NCI-H446 (cell line): ENCODE data around the gene APIP.
"Not testable (repeated sequence)": the region's sequence is repeated elsewhere in the genome, so short reads cannot be mapped to it uniquely, and the experiment has no call there.

Experiments used
- DNase-seq, 2 experiments: peaks; one replicate each; lab custom pipeline; 2025; lab: John Stamatoyannopoulos, UW

The APIP gene

DNA sequence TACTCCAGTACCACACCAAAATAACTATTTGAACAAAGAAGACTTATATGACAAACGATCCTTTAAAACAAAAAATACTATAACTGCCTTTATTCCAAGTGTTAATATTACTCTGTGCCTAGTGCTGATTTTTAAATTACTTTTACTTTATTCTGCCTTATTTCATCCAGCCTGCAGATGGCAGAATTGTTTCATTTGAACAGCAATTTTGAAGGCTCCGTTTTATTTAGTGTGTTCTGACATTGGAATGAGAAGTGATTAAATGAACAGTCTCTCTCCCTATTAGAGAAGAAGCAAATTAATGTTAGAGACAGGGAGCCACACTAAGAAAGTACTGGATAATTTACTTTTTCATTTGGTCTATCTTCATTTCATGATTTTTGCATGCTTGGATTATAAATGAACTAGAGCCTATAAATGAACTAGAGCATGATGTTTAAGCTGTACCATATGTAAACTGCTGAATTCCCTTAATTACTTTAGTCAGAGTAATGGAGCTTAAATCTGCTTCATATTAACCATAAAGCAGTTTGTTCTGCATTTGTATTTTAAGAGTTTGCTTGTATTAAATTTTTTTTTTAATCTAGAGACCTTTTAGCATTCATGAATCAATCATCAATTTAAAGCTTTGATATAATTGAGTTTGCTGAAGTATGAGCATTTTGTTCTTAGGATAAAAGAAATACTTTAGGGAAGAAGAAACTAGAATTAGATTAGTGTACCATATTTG is 10.1 kb upstream of the APIP start:
- peak; percentile 55 to 75 for DNase-seq

DNA sequence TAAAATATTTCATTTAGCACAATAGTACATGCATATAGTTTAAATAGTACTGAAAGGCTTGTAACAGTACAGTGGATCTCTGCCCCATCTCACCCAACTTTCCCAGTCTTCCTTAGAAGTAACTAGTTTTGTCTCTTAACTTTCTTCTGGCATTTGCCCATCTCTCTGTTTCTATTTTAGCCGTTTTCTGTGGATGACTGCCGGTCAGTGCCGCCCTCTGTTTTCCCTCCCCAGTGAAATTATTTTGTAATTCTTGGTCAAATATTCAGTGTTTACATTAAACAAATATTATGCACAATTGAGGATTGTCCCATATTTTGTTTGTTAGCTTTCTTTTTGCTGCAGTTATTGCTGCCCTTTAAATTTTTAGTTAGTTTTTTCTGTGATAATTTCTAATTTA is 8.5 kb upstream of the APIP start:
- DNase-seq = no peak

DNA sequence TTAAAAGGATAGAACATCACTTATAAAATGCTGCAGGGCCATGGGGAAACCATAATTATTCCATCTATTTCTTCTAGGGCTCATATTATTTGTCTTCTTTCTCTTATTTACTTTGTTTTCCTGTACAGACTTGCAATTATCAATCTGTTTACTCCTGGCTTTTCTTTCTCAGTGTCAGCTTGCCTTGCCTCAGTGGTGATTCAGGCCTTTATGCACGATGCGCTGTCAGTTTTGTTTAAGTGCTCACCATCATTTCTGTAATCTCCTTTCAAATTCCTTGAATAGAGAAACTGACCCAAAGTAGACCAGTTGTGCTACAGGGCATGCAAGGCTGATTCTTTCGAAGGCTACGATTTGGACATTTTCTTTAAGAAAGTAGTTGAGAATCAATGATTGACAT is 5.0 kb upstream of the APIP start:
- no peak for DNase-seq

DNA sequence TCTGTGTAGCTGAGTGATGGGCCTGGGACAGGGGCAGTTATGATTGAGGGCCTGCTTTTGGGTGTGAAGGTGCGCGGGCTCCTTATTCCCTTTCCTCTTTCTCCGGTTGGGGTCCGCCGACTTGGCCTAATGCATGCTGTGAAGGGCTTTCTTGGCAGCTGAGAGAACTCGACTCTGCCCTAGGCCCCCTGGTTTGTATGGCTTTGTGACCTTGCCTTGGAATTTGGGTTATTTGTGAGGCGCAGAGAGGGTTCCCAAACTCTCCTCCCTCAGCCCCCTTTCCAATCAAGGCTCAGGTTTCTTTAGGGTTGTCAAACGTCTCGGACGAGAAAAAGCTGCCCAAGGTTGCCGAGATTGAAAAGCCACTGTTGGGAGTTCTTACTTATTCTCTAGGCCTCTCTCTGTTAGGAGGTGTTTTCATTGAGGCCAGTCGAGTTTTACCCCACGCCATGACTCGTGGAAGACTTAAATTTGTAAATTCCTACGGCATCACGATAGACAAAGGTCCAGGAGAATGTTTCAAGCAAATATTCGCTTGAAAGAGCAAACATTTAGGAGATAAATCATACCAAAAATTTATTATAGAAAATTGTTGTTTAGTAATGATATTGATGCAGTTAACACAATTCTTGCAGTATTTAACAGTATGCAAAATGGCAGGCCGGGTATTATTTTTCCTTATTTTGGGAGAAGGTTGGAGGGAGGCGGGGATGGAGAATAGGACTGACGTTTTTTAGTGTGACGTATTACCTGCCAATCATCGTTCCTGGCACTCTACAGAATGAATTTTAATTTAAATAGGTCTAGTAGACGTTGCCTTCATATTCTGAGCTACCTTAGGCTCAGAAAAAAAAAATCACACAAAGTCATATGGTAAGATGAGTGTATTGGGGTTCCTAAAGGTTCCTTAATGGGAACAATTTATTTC is 928 bp upstream of the APIP start:
- DNase-seq = peak in 1 of 2 experiments; percentile 48

DNA sequence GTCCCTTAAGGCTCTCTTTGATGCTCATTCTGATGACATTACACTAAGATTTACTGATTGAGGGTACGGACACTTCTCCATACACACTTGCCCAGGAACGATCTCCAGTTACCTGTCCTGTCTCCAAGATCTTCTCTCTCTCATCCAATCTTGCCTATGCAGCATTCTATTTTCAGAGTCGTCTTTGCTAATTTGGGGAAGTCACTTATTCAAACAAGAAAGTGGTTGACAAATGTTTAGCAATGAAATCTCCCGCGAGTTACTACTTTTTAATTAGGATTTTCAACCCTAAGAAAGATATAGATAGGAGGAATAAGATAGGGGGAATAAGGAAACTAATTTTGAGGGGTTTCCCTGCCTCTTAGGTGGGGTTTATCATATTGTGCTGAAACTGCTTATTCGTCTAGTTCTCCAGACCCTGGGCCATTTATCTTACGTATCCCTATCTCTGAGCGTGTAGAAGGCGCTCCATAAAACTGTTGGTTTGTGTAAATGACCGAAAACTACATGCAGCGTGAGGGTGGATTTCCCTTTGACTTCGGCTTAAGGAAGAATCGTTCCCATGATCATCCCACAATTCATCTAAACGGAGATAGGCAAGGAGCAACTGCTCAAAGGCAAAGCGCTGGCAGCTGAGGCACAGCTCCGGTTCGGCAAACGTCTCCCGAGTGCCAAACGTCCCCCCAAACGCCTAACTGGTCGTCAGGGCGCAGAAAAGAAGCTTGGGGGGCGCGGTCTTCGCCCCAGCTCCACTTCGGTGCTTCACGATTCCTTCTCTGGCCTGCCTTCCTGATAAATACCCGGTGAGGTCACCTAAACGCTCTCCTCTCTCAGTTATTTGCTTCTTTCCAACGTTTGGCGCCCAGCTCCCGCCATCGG is 804 bp downstream of the APIP start:
- peak in 1 of 2 experiments; percentile 59 for DNase-seq

DNA sequence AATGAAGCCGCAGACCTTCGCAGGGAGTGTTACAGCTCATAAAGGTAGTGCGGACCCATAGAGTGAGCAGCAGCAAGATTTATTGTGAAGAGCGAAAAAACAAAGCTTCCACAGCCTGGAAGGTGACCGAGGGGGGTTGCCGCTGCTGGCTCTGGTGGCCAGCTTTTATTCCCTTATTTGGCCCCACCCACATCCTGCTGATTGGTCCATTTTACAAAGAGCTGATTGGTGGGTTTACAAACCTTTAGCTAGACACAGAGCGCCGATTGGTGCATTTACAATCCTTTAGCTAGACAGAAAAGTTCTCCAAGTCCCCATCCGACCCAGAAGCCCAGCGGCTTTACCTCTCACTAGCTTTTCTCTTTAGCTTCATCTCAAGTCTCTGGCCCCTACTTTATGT is 2.6 kb downstream of the APIP start:
- DNase-seq = not testable (repeated sequence)

DNA sequence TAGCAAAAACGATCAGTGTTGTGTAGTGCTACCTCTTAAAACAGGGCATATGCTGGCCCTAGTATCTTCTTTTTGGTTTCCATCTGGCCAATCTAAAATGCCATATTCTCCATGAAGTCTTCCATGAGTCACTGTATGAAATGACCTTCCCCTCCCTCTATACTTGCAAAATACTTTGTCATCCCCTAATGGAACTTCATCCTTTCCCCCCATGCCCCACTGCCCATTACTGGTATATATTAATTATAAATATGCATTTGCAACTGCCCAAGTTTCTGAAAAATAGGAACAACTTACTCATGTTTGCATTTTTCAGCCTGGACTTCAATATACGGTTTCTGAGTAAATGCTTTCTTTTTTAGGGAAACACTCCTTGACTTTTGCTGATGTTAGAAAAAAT is 4.5 kb downstream of the APIP start:
- no peak for DNase-seq

DNA sequence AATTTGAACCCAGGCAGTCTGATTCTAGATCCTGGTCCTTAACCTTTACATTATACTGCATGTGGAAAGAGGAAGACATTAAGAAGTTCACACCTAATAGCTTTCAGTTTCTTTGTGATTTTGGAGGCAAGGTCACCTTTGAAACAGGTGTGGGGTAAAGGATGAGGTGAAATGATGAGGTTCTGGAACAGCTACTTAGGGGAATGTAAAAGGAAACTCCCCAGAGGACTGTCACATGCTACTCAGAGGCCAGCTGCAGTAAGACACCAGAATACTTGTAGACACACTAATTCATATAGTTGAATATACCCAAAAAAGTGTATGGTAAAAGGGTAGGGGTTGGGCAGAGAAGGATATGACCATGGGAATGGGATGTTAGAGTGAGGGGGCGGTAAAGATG is 5.4 kb downstream of the APIP start:
- no peak for DNase-seq

DNA sequence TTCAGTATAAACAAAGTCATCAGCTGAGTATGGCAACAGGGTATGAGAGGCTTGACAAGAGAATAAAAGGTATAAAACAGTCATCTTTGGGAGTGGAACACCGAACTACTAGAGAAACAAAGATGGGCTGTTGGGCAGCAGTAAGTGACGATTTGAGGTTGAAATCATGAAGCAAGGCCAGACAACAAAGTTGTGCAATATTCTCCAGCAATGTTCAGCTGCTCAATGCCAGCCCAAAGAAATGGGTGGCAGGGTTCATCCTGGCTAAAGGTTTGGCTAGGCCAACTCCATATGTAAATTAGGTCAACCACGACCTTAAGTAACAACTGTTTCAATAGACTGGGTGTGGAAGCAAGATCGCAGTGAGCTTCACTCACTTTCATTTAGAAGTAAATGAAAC is 6.2 kb downstream of the APIP start:
- no peak for DNase-seq

DNA sequence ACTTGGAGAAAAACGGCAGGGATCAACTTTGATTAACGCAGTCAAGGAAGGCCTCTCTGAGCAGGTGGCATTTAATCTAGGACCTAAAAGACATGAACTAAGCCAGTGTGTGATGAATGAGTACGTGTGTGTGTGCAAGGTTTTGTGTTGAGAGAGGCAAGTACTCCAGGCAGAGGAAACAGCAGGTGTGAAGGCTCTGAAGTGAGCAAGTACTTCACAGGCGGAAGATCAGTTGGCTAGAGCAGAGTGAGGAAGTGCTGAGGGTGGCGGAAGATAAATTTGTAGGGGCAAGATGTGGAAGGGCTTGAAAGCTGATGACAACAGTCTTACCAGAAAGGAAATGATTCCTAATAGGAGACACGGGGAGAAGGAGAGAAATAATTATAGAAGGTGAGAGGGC is 6.8 kb downstream of the APIP start:
- no peak for DNase-seq

DNA sequence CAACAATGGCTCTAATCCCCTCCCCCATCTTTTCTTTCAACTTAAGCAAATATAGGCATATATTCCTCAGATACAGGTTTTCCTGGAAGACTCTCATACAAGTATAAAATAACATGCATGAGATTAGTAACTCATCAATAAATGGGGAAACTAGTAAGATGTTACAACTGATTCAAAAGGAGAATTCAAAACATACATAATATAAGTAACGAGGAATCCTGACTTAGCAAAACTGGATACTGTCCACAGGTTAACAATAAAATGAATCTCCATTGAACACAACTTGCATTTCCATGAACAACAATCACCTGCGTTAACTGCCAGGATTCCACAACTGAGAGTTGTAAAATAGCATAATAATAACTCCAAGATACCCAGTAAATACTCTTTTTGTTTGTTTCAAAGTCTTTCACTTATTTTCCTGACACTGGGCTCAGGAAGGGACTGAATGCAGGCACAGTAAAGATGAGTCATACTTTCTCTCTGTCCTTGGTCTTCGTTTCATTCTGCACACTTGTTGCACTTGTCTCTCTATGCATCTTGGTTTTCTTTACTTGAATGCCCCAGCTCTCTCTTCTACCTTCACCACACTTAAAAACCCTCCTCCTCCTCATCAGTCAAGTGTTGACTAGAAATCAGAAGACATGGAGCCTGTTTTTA is 8.1 kb downstream of the APIP start:
- no peak for DNase-seq

DNA sequence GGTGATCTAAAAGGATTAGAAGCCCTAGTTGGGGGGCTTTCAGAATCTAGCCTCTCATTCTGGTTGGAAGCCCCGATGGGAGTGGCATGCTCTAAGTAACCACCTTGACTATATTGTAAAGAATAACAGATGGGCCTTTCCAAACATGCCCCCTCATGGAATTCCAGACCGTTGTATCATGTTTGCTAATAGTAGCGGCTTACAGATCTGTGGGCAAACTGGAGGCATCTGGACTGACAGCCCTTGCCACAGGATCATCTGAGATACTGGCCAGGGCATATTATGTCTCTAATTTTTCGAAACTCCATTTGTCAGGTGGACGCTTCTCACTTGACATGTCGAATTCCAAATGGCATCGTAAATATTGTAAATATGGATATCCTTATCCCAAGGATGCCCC is 10.5 kb downstream of the APIP start:
- no peak for DNase-seq

DNA sequence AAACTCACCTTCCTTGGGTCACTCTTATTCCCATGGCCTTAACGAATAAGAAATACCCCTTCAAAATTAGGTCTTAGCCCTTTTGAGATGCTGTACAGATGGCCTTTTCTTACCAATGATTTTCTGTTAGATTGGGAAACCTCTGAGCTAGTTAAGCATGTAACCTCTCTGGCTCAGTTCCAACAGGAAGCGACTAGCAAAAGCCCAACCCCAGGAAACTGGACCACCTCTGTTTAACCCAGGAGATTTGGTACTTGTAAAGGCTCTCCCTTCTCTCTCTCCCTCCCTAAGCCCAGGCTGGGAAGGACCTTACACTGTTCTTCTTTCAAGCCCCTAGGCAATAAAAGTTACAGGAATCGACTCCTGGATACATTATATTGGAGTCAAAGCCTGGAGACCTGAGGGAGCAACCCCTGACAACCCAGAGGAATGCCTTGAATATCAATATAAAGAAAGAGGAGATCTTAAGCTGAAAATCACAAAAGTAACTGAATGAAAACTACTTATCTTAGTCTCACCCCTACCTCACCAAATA is 11.7 kb downstream of the APIP start:
- no peak for DNase-seq

DNA sequence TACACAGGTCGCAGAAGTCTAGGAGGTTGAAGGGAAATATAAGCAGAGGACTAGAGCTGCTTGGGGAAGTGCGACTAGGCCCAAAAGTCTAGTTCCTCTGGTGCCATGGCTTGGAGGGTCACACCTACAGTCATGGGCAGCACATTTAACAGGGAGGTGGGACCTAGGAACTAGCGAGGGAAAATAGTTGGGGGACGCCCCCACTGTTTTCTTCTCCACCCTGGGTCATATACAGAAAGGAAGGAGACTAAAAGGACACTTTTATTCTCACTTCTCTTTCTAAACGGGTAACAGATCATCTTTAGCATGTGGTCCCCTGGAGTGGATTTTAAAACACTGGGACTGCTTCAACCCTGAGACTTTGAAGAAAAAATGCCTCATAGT is 16.6 kb downstream of the APIP start:
- no peak for DNase-seq

DNA sequence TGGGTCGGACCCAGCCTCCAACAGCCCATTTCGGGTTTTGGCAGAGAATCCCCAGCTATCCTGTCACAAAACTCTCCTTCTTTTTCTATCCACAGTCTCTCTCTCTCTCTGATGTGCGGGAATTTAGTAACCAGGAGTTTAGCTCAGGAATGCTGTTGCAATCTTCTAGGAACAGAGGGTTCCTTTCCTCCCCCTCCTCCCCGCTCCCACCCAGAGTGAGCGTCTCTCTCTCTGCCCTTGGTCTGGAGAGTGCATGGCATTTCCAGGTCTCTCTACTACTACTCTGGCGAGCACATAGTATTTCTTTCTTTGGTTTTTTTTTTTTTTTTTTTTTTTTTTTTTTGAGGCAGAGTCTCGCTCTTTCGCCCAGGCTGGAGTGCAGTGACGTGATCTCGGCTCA is 17.7 kb downstream of the APIP start:
- no peak for DNase-seq

DNA sequence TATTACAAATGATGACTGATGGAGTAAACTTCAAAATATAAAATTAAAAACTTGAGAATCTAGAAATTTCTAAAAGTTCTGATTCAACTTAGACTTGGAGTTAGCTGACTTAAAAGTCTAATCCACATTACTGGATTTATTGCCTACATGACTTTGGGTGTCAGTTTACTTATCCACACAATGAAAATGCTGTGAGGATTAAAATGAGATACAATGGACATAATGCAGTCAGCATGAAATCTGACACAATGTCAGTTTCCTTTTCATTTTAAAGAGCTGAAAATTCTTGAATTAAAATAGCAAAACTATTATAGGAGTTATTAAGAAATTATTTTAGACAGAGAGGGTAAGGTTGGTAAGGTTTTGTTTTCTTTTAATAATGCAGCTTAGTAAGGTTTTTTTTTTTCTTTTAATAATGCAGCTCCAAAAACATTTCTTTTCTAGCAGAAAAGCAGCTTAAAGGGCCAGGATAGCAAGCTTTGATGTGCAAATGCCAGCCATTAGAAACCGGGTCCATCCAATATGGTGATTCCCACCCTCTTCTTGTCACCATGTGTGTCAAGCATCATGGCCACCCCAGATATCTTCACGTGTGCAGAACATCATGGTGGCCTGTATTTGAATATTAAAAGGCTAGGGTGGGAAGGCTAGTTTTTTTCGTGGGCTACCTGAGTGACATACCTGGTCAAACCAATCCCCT is 18.9 kb downstream of the APIP start:
- DNase-seq = no peak

DNA sequence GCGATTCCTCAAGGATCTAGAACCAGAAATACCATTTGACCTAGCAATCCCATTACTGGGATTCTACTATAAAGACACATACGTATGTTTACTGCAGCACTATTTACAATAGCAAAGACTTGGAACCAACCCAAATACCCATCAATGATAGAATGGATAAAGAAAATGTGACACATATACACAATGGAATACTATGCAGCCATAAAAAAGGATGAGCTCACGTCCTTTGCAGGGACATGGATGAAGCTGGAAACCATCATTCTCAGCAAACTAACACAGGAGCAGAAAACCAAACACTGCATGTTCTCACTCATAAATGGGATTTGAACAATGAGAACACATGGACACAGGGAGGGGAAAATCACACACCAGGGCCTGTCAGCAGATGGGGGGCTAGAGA is 20.0 kb downstream of the APIP start:
- not testable (repeated sequence) for DNase-seq

DNA sequence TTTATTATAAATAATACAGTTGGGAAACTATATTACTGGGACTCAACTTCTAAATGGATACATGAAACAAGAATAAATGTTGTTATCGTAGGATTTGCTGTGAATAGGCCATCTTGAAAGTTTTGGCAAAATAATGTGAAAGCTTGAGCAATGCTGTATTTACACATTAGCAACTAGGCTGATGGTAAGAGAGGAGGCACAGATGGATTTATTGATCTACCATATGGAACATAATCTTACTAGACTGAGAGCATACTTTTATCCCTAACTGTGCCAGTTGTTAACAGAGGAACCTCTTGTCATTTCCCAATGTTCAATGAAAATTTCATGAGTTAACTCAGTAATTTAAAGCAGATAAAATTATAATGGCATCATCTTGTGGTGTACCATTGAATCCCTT is 22.8 kb downstream of the APIP start:
- peak in 1 of 2 experiments; percentile 34 for DNase-seq

DNA sequence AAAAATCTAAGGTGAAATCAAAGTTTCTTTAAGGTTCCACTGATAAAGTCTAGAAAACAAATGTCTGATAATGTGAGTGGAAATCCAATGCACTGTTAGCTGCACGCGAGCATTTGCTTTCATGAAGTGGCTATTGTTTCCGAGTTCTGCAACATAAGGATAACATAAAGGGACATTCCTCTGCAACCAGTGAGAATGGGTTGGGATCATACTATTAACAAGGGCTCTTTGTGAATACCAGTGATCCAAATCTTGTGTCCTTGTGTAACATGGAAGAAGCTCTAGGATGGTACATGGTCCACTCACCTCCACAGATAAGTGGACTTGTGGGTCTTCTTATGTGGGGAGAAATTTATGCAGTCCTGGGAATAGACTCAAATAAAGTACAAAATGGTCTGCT is 24.6 kb downstream of the APIP start:
- no peak for DNase-seq

DNA sequence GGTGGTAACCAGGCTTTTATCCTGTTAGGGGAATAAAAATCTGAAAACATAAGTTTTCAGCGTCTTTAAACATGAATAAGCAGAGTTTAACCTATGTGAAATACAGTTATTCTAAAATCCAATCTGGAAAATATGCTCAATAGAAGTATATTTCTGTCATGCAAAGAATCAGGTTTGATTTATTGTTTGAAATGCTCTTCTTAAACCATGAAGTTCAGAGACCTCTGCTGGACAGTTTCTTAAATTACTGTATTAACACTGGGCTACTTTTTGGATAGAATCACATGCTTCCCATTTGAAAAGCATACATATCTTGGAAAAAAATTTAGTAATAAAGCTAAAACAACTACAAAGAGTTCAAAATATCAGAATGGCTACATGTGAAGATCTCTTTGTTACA is 25.4 kb downstream of the APIP start:
- peak in 1 of 2 experiments; percentile 33 for DNase-seq

DNA sequence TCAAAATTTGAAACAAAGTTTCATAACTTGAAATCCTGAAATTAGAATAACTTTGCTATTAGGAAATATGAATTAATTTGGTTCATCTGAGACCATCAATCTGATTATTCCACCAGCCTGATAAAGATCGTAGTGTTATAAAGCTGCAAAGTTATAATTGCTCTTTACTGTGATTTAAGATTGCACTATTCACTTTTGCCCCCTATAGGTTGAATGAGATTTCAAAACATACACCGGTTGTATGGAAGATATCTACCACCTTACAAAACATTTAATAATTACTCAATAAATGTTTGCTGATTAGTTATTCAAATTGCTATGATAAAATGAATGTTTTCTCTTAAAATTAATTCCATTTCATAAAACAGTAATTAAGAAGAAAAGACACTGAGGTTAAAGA is 26.1 kb downstream of the APIP start:
- DNase-seq = no peak
